ENCODE measurements around the gene APOBEC2. TPM values are rescaled to one million over a fixed set of nuclear protein-coding genes. Genes with fewer than 3 reads are reported as not detected.

APOBEC2 gene
- not detected in 5 replicates for total RNA-seq (2022; extraction: Qiagen RNA extraction)

DNA sequence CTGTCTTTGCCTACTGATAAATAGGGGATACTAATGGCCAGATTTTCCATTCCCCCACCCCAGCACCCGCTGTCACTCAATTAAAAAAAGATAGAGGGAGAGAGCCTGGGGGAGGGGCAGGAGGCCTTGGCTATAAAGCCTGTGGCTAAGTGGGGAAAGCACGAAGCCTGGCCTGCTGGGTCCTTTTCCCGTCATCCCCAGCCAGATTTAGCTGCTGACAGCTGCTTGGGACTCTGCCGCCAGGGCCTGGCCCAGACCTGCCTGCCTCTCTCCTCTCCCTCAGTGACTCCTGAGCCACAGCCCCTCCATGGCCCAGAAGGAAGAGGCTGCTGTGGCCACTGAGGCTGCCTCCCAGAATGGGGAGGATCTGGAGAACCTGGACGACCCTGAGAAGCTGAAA, at the start of gene APOBEC2:
APOBEC2 (plus strand) TSS at position 162 of the 400 bp plus-strand sequence; CDS start at position 308, 146 bp downstream.

DNA sequence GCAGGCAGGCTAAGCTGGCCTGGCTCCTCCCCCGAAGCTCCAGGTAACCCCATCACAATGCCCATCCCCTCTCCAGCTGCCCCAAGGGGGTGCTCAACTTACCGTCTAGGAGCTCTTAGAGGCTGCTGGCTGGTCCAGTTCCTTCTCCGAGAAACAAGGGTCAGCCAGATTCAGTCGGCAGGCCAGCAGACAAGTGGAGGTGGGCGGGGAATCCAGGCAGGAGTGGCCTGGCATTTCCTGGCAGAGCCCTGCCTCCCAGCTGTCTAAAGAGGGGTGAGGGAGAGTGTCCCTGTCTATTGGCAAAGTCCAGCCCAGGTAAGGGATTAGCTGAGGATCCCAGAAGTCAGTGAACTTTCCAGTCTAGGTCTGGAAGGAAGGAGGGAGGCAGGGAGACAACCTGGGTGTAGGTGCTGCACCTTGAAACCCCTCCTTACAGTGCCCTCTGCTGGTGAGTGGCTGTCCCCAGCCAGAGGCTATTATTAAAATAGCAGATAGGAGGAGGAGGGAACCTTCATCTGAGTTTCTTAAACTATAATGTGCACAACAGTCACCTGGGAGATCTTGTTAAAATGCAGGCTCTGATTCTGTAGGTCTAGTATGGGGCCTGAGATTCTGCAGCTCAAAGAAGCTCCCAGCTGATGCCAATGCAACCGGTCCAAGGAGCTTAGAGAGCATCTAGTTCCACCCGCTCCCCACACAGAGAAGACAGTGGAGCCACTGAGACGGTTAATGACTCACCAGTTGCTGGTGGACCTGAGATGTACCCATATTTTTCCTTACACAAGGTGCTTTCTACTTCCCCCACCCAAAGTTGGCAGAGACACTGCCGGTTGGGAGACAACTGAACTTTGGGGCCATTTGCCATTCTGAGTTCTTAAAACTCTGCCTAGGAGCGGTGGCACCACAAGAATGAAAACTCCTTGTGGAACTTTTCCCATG, 13.7 kb upstream of the APOBEC2 start, which contains the start of gene UNC5CL:
UNC5CL (minus strand) TSS at position 162 of the 939 bp plus-strand sequence. CDS start 4,147 bp downstream, outside the sequence.

GRCh38 chr6:41042226-41043055, 10.6 kb upstream of the APOBEC2 start, which contains the start of gene TSPO2:
Gene TSPO2, plus strand, starts transcription at chr6:41042467. Its CDS starts 519 bp downstream, at chr6:41042986.

GRCh38 chr6:41071923-41072835, 19.2 kb downstream of the APOBEC2 start, which contains the start of gene OARD1:
Gene OARD1, minus strand, starts transcription at chr6:41072356. Its CDS starts 722 bp downstream, at chr6:41071634.

GRCh38 chr6:41072836-41073202, 19.8 kb downstream of the APOBEC2 start, which contains the start of gene NFYA:
Gene NFYA, plus strand, starts transcription at chr6:41072974. Its CDS starts 6,116 bp downstream, at chr6:41079090.

Other genes starting within 250 kb of the APOBEC2 start
- 0.33 to 0.62 TPM (median 0.49 TPM) in 5 replicates for gene UNC5CL, start 14.0 kb upstream of the APOBEC2 start, total RNA-seq (2022; extraction: Qiagen RNA extraction)
- gene TSPO2, start 10.7 kb upstream of the APOBEC2 start, total RNA-seq (2022; extraction: Qiagen RNA extraction) = not detected in 5 replicates
- 15.9 to 21.1 TPM (median 20.1 TPM) in 5 replicates for gene OARD1, start 19.2 kb downstream of the APOBEC2 start, total RNA-seq (2022; extraction: Qiagen RNA extraction)
- 10.8 to 14.1 TPM (median 12.0 TPM) in 5 replicates for gene NFYA, start 19.8 kb downstream of the APOBEC2 start, total RNA-seq (2022; extraction: Qiagen RNA extraction)
- not detected in 5 replicates for gene TREML1, start 101.1 kb downstream of the APOBEC2 start, total RNA-seq (2022; extraction: Qiagen RNA extraction)
- not detected in 5 replicates for gene TREM2, start 109.9 kb downstream of the APOBEC2 start, total RNA-seq (2022; extraction: Qiagen RNA extraction)
- not detected in 5 replicates for gene TREML2, start 147.9 kb downstream of the APOBEC2 start, total RNA-seq (2022; extraction: Qiagen RNA extraction)
- not detected in 5 replicates for gene TREML4, start 175.1 kb downstream of the APOBEC2 start, total RNA-seq (2022; extraction: Qiagen RNA extraction)
- gene TREM1, start 233.5 kb downstream of the APOBEC2 start, total RNA-seq (2022; extraction: Qiagen RNA extraction) = 0.13 to 0.50 TPM (median 0.24 TPM) in 5 replicates